GM18520 (cell line): ENCODE measurements around the gene HECW1.

Experiments used
- ATAC-seq: cut with Tn5 transposase; IDR thresholded peaks from one replicate; pipeline ENCODE4 v1.9.1; 2021; ENCODE audit not compliant: unreplicated experiment

HECW1 gene

DNA sequence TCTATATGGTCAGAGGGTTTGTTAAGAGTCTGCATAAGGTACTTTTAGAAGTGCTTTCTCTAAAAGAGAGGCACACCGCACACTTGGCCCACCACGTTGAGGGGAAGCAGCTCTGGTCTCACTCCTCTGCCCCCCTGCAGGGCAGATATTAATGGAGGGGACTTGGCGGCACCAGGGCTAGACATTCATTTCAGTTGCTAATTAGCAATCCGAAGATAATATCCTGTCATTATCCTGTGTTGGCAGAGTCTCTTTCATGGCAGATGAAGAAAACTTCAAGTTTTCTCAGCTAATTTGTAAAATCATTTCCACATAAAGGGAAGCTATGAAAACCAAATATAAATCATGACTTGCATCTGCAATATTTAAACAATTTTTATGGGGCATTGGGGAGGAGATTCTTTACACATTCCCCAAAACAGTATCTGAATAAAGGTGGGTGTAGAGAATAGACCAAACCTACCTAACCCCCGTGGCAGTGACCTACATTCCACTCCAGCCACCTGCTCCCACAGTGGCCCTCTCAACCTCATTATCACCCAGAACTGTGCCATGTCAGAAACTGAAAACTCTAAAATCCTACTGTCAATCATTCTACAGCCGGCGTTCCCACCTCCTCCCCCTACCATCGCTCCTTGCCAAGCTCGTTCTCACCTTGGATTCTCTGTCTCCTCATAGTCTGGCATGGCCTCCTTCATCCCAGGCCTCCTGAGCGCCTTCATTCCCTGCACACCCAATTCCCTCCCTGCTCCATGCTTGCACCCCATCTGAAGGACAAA is 416.3 kb downstream of the HECW1 start:
- no peak for ATAC-seq

DNA sequence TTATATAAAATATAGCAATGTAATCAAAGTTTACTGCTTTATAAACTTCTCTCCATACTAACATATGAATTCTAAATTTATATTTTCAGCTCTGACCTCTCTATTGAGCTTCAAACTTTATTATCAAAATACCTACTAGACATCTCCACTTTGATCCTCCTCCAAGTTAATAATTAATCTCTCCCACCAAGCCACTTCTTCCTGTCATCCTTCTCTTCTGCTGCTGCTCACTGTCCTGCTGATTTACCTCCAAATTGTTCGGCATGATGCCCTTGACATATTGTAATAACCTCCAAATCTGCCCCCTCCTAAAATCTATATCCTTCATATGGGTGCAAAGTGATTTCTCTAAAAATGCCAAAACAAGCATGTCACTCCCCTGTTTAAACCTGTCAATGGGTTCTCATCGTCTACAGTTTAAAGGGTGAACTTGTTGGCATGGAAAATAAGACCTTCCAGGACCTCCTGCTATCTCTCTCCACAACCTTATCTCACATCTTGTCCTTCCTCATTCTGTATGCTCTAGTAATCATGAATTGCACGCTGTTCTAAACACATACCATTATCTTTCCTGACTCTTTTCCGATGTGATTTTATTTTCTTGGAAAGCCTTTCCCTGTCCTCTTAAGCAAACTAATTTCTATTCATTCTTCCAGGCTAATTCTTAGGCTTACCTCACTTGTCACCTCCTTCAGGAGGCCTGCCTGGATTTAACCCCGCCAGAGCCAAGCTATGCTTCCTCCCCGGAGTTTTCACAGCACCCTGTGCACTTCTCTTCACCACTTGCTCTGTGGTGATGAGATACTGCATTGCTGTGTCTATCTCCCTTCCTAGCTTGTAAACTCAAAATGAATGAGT is 418.3 kb downstream of the HECW1 start:
- no peak for ATAC-seq

DNA sequence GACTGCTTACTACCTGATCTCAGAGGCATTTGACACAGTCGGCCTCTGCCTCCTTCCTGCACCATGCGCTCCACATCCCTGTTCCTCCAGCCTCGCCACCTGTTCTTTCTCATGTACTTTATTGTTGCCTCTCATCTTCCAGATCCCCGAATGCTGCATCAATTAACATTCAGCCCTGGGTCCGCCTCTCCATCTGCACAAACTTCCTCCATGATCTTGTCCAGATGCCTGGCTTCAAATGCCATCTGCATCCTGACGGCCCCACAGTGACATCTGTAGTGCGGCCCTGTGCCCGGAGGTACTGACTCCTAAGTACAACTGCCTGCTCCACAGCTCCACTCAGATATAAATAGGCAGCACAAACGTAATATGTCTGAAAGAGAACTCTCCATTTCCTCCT is 419.3 kb downstream of the HECW1 start:
- no peak for ATAC-seq

DNA sequence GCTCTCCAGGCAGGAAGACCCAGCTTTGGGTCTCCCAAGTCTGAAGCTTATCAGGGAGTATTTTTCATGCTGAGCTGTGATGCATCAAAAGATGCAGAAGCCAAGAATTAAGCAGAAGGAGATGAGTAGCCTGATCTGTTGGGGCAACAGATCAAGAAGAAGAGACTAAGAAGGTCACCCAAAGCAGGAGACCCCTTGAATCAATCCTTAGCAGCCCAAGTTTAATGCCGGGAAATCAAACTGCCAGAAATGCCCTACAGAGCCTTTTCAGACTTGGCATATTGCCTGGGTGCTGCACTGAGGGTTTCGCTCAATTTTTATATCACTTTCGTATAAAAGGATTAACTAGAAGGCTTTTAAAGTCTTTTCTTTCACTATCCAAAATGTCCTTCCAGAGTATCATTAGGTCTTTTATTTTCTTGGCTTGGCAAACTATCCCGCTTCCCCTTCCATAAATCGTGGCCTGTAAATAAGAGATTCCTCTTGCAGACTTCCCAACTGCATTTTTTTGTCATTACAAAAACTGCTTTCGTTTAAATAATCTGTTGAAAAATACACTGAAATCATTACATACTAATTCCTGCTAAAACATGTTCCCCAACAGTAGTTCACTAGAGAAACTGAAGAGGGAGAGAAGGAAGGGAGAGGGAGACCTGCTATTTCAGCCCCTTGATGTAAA is 421.5 kb downstream of the HECW1 start:
- no peak for ATAC-seq

DNA sequence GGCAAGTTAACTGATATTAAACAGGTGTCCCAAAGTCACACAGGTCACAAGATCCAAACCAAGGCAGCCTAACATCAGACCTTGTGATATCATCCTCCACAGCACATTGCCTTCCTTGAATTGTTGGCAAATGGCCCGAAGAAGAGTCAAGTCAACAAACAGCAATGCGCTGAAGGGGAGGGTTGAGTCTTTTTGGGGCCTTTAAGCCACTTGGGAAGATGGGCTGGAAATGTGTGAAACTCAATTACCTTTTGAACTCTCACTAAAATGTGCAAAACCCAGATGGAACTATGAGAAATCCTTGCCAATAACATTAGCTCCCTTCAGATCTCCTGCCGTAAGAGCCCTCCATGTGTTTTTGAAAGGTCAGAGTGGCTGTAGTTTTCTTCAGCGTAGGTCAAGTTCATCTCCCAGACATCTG is 422.6 kb downstream of the HECW1 start:
- ATAC-seq = no peak

DNA sequence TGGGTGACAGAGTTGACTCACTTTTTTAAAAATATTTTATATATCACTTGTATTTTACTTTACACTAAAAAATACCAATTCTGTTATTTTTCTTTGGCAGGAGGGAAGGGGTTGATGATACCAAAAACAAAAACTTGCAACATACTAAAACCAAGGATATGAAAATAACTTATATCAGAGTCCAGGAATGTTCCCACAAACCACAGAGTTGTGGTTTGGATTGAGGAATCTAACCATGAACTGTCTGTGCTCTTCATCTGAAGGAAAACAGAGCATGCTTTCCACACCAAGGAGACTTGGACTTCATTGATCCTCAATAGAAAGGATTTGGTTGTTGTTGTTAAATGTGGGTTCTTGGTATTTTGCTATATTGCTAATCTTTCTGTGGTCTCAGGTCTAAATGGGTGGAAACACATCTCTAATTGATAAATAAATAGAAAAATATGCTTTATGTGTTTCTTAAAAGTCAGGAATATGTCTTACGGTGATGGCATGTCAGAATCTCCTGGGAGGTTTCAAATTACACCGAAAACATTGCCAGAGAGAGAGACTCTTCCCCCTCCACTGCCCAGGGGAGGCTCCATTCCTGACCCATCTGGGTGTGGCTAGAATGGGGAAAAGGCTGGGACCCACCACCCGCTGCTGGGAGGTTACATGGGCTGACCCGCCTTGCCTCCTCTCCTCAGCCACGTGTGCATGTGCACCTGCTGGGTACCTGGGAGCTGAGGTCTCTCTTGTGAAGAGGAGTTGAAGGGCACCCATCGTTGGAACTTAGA is 423.6 kb downstream of the HECW1 start:
- ATAC-seq = no peak

DNA sequence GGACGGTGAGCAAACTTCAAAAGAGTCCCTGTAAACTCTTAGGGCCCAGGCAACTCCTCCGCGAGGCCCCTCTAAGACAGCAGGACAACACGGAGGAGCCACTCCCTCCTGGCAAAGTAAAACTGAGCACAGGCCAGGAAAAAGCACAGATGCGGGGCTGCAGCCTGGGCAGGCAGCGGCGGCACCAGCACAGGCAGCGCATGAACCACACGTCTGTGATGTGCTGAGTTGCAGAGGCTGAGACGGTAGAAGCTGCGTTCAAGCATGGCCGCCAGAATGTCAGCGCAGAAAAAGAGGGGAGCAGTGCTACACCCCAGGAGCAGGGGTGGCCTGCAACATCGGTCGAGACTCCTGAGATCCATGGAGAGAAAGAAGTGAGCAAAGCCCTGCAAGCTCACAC is 424.3 kb downstream of the HECW1 start:
- no peak for ATAC-seq

DNA sequence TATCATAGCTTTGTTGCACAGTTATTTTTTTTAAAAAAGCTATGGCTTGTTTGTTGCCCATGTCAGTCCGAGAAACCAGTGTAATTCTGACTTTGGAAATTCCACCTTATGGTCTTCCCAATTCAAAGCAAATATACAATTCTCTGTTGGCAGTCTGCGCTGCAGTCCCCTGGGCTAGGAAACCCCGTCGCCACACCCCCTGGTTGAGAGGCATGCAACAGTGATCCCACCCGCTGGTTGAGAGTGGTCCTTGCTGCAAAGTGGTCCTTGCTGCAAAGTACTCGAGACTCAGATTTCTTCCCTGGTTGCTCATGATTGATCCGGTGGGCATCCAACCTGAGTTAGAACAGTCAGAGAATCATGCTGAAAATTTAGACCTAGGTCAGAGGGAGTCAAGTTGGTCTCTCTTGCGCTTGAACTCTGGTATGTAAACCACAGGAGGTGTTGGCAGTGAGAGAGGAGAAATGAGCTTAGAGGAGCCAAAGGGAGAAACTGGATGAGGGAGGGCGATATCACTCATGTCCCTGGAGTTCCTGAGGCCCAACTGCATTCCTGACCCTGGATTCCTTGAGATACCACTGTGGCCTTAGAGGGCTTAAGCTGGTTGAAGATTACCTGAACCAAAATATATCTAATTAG is 425.4 kb downstream of the HECW1 start:
- no peak for ATAC-seq

DNA sequence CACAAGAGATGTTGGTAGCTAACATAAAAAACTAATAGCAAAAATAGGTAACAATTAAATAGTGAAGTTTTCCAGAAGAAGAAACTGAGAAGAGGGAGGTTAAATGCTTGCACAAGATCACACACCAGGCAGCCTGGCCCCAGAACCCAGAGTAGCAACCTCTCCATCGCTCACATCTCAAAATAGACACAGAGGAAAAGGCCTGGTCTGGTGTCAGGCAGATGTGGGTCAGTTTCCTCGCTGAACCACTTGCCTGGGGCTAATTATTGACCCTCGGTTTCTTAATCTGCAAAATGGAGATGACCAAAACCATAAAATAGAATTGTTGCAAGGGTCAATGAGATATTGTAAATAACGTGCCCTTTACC is 425.9 kb downstream of the HECW1 start:
- ATAC-seq = no peak

DNA sequence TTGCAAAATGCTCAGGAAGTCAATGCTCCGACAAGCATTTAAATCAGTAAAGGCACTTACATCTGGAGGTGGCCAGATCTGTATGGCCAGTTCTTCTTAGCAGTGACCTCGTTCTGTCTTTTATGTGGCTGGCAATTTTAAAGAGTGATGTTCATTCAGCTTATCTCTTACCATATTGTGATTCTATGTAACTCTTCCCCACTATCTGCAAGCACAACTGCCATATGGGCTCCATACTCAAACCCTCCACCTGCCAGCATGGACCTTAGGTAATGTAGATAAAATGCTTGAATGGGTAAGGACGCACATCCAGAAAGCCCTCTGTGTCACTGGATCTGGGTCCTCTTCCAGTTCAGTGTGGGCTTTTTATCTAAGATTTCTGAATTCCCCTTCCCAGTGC is 428.0 kb downstream of the HECW1 start:
- no peak for ATAC-seq

DNA sequence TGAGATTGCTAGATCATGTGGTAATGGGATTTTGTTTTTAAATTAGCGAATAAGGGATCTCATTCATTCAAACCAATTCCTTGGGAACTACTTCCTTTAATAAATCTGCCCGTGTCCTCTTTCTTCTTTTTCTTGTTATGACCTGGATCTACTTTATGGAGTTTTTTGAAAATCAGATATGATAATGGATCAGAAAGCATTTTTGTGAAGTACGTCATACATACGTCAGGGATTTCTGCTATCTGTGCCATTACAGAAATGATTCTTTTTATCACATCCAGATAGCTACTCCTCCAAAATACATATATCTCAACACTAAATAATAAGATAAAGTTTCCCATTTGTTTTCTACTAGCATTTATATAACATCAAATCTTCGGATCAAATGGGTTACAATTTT is 430.3 kb downstream of the HECW1 start:
- ATAC-seq = no peak

DNA sequence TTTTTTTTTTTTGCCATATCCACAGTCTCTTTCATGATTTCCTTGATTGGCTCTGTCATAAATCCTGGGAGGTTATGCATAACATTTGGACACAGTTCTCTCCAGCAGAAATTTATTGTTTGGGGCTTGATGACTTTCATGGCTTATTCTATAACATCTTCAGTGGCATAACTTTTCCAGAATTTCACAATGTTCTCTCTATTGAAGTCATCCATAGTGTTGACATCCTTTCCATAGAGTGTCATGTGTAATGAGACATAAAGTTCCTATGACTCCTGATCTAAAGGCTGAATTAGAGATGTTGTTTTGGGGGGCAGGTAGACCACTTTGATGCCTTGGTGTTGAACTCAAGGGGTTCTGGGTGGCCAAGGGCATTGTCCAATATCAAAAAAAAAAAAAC is 433.8 kb downstream of the HECW1 start:
- ATAC-seq = no peak

DNA sequence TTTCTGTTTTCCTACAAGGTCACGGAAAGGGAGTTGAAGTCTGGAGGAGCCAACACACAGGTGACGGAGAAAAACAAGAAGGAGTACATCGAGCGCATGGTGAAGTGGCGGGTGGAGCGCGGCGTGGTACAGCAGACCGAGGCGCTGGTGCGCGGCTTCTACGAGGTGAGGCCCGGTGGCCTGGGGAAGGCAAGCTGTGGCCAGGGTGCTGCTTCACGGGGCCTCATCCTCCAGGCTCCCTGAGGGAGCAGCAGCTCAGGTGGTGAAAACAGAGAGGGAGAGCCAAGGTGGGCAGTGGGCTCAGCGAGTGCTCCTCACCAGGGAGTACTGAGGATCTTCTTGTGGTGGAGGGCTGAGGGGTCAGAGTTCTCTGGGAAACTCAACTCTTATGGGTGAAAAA is 438.0 kb downstream of the HECW1 start:
- ATAC-seq = no peak

DNA sequence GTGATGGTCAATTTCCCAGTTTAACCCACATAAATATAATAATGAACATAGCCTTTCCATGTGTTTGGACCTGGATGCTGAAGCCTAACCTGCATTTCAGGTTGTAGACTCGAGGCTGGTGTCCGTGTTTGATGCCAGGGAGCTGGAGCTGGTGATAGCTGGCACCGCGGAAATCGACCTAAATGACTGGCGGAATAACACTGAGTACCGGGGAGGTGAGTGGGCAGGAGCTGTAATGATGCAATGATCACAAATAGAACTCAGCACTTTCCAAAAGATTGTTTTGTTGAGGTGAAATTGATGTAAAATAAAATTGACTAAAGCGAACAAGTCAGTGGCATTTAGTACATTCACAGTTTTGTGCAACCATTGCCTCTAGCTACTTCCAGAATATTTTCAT is 439.7 kb downstream of the HECW1 start:
- ATAC-seq = no peak

DNA sequence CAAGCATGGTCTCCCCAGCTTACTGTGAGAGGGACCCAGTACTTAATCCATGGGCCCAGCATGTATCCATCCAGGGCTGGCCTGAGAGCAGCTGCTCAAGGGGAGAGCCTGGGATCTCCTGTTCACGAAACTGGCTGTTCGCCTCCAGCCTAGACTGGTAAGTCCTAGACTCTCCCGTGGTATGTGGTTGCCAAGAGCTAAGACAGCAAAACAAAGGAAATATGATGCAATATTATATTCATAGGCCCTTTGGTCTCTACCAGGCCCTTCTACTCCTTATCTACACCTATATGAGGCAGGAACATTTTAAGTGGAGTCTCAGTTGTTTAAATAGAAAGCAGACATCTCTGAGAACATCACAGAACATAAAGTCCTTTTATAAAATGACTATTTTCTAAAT is 441.6 kb downstream of the HECW1 start:
- ATAC-seq = no peak

DNA sequence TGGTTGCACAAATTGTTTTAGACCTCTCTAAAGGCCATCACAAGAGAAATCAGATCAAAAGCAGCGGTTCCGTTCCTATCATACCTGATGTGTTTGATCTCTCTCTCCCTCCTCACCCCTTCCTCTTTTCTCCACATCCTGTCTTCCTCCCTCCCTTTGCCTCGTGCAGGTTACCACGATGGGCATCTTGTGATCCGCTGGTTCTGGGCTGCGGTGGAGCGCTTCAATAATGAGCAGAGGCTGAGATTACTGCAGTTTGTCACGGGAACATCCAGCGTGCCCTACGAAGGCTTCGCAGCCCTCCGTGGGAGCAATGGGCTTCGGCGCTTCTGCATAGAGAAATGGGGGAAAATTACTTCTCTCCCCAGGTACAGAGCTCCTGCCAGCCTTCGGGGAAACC is 442.0 kb downstream of the HECW1 start:
- ATAC-seq = no peak

DNA sequence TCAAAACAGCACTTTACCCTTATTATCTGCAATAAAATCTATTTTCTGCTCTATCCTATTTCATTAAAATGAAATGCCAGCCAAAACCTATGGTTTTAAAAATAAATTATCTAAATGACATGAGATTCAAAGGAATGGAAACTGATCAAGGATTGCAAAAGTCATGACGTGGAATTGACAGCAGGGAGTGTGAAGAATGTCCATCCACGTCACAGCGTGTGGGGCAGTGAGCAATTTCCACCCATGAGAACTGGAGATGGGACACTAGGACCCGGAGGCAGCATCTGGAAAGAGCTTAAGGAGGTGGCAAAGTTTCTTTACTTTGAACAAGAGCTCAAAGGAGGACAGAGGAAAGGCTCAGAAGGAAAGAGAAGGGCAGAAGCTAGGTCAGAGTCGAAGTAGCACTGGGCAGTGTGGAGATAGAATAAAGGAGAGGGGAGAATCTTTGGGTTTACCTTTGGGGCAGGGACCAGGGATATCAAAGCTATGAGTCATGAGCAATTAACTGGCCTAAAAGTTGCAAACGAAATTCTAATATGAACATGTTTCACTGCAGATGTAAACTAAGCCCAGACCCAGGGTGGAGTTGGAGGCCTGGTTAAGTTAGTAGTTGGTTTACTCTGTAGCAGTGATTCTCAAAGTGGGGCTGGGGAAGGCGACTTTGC is 445.5 kb downstream of the HECW1 start:
- no peak for ATAC-seq

DNA sequence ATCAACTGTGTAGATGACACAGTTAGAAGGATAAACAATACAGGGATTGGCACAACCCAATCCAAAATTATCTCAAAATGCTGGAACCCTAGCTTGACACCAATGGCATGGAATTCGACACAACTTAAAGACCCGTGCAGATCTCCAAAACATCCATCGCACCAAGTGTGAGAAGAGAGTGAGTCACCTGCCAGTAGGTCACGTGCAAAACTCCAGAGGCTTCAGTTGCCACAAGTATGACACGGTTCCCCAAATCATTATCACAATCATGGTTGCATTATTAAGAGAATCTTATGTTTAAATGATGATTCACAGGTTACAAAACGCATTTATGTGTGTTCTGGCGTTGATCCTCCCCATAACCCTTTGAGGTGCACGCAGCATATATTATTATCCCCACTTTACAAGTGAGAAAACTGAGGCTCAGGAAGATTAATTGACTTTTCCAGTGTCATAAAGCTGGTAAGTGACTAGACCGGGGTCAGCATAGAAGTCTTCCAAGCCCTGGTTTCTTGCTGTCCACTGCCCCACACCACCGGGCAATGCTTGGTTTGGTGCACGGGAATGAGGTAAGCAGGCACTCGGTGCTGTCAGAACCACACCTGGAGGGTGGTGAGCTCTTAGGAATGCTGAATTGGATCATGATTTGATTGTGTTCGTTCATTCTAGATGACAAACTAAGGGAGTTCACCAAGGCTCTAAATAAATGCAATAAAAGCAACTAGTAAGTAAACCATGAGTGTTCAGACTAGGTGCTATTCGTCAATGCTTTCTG is 446.9 kb downstream of the HECW1 start:
- ATAC-seq = no peak

DNA sequence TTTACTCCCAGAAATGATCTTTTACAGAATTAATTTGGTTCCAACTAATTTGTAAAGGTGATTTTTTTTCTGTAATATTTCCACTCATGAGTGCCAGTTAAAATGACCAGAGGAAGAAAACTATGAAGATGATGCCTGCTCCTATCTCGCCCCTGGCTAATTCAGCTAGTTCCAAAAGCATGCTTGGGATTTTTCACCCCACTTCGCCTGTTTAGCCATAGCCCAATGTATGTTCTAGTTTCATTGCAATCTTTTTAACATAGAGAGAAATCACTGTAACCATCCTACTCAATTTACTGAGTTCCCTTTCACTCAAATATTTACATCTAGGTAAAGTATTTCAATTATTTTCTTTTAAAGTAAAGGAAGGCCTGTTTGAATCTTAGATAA is 447.5 kb downstream of the HECW1 start:
- ATAC-seq = no peak
